Activated naive CD8-positive, alpha-beta T cell treated with anti-CD3 and anti-CD28 coated beads for 36 hours (primary cell): ENCODE measurements around the gene ADAMTS15. TPM values are rescaled to one million over a fixed set of nuclear protein-coding genes. Genes with fewer than 3 reads are reported as not detected.

Experiments used
- DNase-seq: peaks from one replicate; pipeline ENCODE4 v3.0.0; 2021
- H3K27ac Mint-ChIP-seq: one replicate; pipeline ENCODE4 v1.8.0; 2022; ENCODE audit warnings: mild to moderate bottlenecking, moderate library complexity, mixed read lengths
- H3K27me3 Mint-ChIP-seq: one replicate; pipeline ENCODE4 v1.8.0; 2022; ENCODE audit warnings: mild to moderate bottlenecking, mixed read lengths
- H3K36me3 Mint-ChIP-seq: one replicate; pipeline ENCODE4 v1.8.0; 2021; ENCODE audit warnings: mild to moderate bottlenecking, mixed read lengths
- H3K4me1 Mint-ChIP-seq: one replicate; pipeline ENCODE4 v1.8.0; 2021; ENCODE audit warnings: mixed read lengths
- H3K4me3 Mint-ChIP-seq: one replicate; pipeline ENCODE4 v1.8.0; 2022; ENCODE audit warnings: mild to moderate bottlenecking, moderate library complexity, mixed read lengths
- H3K9me3 Mint-ChIP-seq: one replicate; pipeline ENCODE4 v1.8.0; 2022; ENCODE audit warnings: mixed read lengths
- total RNA-seq, 2 experiments: library from RNA; stranded (reverse); gene quantifications; one replicate each; pipeline ENCODE4 v1.2.3, GENCODE V29; 2021

The ADAMTS15 gene
- total RNA-seq, 2 experiments from 2014 or later, result not detected

- Mint-ChIP-seq H3K36me3 (peaks cover 2% of the 10 kb centered on the region), H3K9me3 (no peaks in the 10 kb centered on the region), H3K27ac (no peak overlapping the region), H3K4me1 (peaks cover 5% of the 10 kb centered on the region), H3K27me3 (peaks cover 61% of the 10 kb centered on the region), H3K4me3 (no peak overlapping the region)
- no peak for DNase-seq
These were observed 23.3 kb upstream of the ADAMTS15 start for GRCh38 chr11:130425156-130425555.

- Mint-ChIP-seq H3K4me1 (peaks cover 5% of the 10 kb centered on the region), H3K27ac (no peak overlapping the region), H3K27me3 (peaks cover 66% of the 10 kb centered on the region), H3K36me3 (peaks cover 2% of the 10 kb centered on the region), H3K9me3 (no peaks in the 10 kb centered on the region), H3K4me3 (no peak overlapping the region)
- no peak for DNase-seq
These were observed 22.1 kb upstream of the ADAMTS15 start for GRCh38 chr11:130426223-130426836.

- Mint-ChIP-seq H3K27ac (no peak overlapping the region), H3K36me3 (peaks cover 2% of the 10 kb centered on the region), H3K27me3 (peaks cover 63% of the 10 kb centered on the region), H3K9me3 (no peaks in the 10 kb centered on the region), H3K4me3 (peak overlapping the region; percentile 25), H3K4me1 (peaks cover 5% of the 10 kb centered on the region)
- DNase-seq, result no peak
These were observed 21.6 kb upstream of the ADAMTS15 start for GRCh38 chr11:130426837-130427341.

- H3K36me3 Mint-ChIP-seq, result peaks cover 2% of the 10 kb centered on the region
- peaks cover 63% of the 10 kb centered on the region for H3K27me3 Mint-ChIP-seq
- peak; percentile 17 for DNase-seq
- no peaks in the 10 kb centered on the region for H3K9me3 Mint-ChIP-seq
- H3K4me3 Mint-ChIP-seq, result no peak overlapping the region
- no peak overlapping the region for H3K27ac Mint-ChIP-seq
- peaks cover 5% of the 10 kb centered on the region for H3K4me1 Mint-ChIP-seq
These were observed 20.7 kb upstream of the ADAMTS15 start for GRCh38 chr11:130427581-130428315.

- no peak within 1 kb of the TSS for H3K27ac Mint-ChIP-seq
- peaks cover 60% of the 10 kb centered on the region for H3K27me3 Mint-ChIP-seq
- DNase-seq, result peak; percentile 16
- H3K4me3 Mint-ChIP-seq, result peak within 1 kb of the TSS; percentile 70
- H3K9me3 Mint-ChIP-seq, result no peaks in the 10 kb centered on the region
- H3K36me3 Mint-ChIP-seq, result peaks cover 2% of the 10 kb centered on the region
- H3K4me1 Mint-ChIP-seq, result peaks cover 5% of the 10 kb centered on the region
These were observed 19.9 kb upstream of the ADAMTS15 start, which contains the start of gene ADAMTS8 for GRCh38 chr11:130428316-130429119. Gene ADAMTS8 (minus strand): TSS chr11:130428609. CDS start chr11:130428286, 323 bp downstream.

GRCh38 chr11:130429120-130429681 is 19.2 kb upstream of the ADAMTS15 start:
- H3K4me1 Mint-ChIP-seq, result peaks cover 5% of the 10 kb centered on the region
- H3K27ac Mint-ChIP-seq, result no peak overlapping the region
- no peak overlapping the region for H3K4me3 Mint-ChIP-seq
- DNase-seq, result no peak
- H3K9me3 Mint-ChIP-seq, result no peaks in the 10 kb centered on the region
- H3K36me3 Mint-ChIP-seq, result peaks cover 2% of the 10 kb centered on the region
- H3K27me3 Mint-ChIP-seq, result peaks cover 60% of the 10 kb centered on the region

GRCh38 chr11:130429983-130430382 is 18.5 kb upstream of the ADAMTS15 start:
- no peak for DNase-seq
- H3K36me3 Mint-ChIP-seq, result peaks cover 2% of the 10 kb centered on the region
- H3K27ac Mint-ChIP-seq, result no peak overlapping the region
- H3K9me3 Mint-ChIP-seq, result no peaks in the 10 kb centered on the region
- H3K4me1 Mint-ChIP-seq, result peaks cover 5% of the 10 kb centered on the region
- no peak overlapping the region for H3K4me3 Mint-ChIP-seq
- peaks cover 54% of the 10 kb centered on the region for H3K27me3 Mint-ChIP-seq

GRCh38 chr11:130431331-130431773 is 17.1 kb upstream of the ADAMTS15 start:
- peaks cover 42% of the 10 kb centered on the region for H3K27me3 Mint-ChIP-seq
- peak; percentile 61 for DNase-seq
- no peak overlapping the region for H3K4me3 Mint-ChIP-seq
- peaks cover 2% of the 10 kb centered on the region for H3K36me3 Mint-ChIP-seq
- no peaks in the 10 kb centered on the region for H3K9me3 Mint-ChIP-seq
- peaks cover 5% of the 10 kb centered on the region for H3K4me1 Mint-ChIP-seq
- no peak overlapping the region for H3K27ac Mint-ChIP-seq

- Mint-ChIP-seq H3K27me3 (peaks cover 38% of the 10 kb centered on the region), H3K9me3 (no peaks in the 10 kb centered on the region)
These were observed 16.6 kb upstream of the ADAMTS15 start for GRCh38 chr11:130431801-130432200.

GRCh38 chr11:130433357-130433756 is 15.1 kb upstream of the ADAMTS15 start:
- Mint-ChIP-seq H3K4me1 (peaks cover 3% of the 10 kb centered on the region), H3K27me3 (peaks cover 37% of the 10 kb centered on the region), H3K27ac (no peak overlapping the region), H3K9me3 (no peaks in the 10 kb centered on the region), H3K4me3 (no peak overlapping the region), H3K36me3 (peaks cover 2% of the 10 kb centered on the region)
- DNase-seq, result no peak

More at GRCh38 chr11:130431801-130432200, 16.6 kb upstream of the ADAMTS15 start:
- Mint-ChIP-seq H3K4me3 (no peak overlapping the region), H3K27ac (no peak overlapping the region), H3K36me3 (peaks cover 2% of the 10 kb centered on the region), H3K4me1 (peaks cover 5% of the 10 kb centered on the region)
- no peak for DNase-seq

- H3K9me3 Mint-ChIP-seq, result no peaks in the 10 kb centered on the region
- no peak overlapping the region for H3K4me3 Mint-ChIP-seq
- peaks cover 28% of the 10 kb centered on the region for H3K27me3 Mint-ChIP-seq
- peaks cover 10% of the 10 kb centered on the region for H3K4me1 Mint-ChIP-seq
- H3K36me3 Mint-ChIP-seq, result peaks cover 2% of the 10 kb centered on the region
- peak; percentile 64 for DNase-seq
- H3K27ac Mint-ChIP-seq, result no peak overlapping the region
These were observed 13.8 kb upstream of the ADAMTS15 start for GRCh38 chr11:130434521-130435223.

- Mint-ChIP-seq H3K4me3 (no peak overlapping the region), H3K9me3 (no peaks in the 10 kb centered on the region), H3K36me3 (peaks cover 2% of the 10 kb centered on the region), H3K27ac (no peak overlapping the region), H3K4me1 (peaks cover 10% of the 10 kb centered on the region), H3K27me3 (peaks cover 18% of the 10 kb centered on the region)
- DNase-seq, result no peak
These were observed 12.8 kb upstream of the ADAMTS15 start for GRCh38 chr11:130435671-130436070.

- no peak for DNase-seq
- H3K27me3 Mint-ChIP-seq, result peaks cover 13% of the 10 kb centered on the region
These were observed 12.3 kb upstream of the ADAMTS15 start for GRCh38 chr11:130436171-130436570.

GRCh38 chr11:130437848-130438247 is 10.6 kb upstream of the ADAMTS15 start:
- H3K27ac Mint-ChIP-seq, result no peak overlapping the region
- H3K4me3 Mint-ChIP-seq, result no peak overlapping the region
- DNase-seq, result no peak
- H3K9me3 Mint-ChIP-seq, result no peaks in the 10 kb centered on the region
- peaks cover 10% of the 10 kb centered on the region for H3K4me1 Mint-ChIP-seq
- H3K36me3 Mint-ChIP-seq, result peaks cover 2% of the 10 kb centered on the region
- peaks cover 11% of the 10 kb centered on the region for H3K27me3 Mint-ChIP-seq

More at GRCh38 chr11:130436171-130436570, 12.3 kb upstream of the ADAMTS15 start:
- H3K9me3 Mint-ChIP-seq, result no peaks in the 10 kb centered on the region
- H3K27ac Mint-ChIP-seq, result no peak overlapping the region
- peaks cover 2% of the 10 kb centered on the region for H3K36me3 Mint-ChIP-seq
- H3K4me3 Mint-ChIP-seq, result no peak overlapping the region
- H3K4me1 Mint-ChIP-seq, result peaks cover 10% of the 10 kb centered on the region
